ENCODE results near the gene GRIP2.
"Not testable (repeated sequence)": the region's sequence is repeated elsewhere in the genome, so short reads cannot be mapped to it uniquely, and the experiment has no call there.

The GRIP2 gene

GRCh38 chr3:14519406-14519805 is 20.7 kb downstream of the GRIP2 start:
- no peak for DNase-seq

- DNase-seq: no peak
Observed at GRCh38 chr3:14518893-14519292, 21.2 kb downstream of the GRIP2 start.

- no peak for DNase-seq
Observed at GRCh38 chr3:14518432-14518802, 21.7 kb downstream of the GRIP2 start.

DNA sequence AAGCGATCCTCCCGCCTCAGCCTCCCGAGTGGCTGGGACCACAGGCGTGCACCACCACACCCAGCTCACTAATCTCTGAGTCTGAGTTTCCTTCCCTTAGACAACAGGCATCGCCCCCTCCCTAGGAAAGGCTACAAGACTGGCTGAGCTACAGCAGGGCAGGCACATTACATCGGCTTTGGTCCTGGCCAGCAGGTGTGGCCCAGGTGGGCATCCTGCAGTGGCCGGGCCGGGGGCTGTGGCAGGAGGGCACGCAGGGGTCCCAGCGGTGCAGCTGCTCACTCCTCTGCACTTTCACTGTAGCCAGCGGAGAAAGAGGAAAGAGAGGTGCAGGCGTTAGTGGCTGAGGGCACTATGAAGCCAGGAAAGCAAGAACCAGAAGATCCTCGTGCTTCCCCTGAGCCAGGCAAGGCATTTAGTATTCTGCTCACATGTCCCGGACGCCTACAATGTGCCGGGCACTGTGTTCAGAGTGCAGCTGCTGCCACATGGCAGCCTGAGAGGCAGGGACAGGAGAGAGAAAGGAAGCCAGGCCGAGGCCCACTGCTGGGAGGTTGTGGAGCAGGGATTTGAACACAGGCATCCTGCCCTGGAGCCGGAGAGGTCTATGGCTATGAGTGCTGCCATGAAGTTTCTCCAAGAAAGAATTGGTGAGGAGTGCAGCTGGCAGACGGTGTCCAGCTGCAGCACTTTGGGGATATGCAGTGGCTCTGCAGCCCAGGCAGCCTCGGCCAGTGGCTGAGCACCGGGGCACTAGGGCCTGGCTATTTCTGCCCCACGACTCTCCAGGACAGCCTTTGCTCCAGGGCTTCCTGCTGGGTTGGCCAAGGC is 22.3 kb downstream of the GRIP2 start:
- DNase-seq: no peak

- DNase-seq: no peak
Observed at GRCh38 chr3:14516738-14517345, 23.3 kb downstream of the GRIP2 start.

DNA sequence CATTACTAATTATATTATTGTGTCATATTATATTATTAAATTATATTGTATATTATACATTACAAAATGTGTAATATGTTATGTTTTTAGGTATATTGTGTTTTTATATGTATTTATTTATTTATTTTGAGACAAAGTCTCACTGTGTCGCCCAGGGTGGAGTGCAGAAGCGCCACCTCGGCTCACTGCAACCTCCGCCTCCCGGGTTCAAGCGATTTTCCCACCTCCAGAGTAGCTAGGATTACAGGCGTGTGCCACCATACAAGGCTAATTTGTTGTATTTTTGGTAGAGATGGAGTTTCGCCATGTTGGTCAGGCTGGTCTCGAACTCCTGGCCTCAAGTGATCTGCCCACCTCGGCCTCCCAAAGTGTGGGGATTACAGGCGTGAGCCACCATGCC is 24.6 kb downstream of the GRIP2 start:
- DNase-seq: not testable (repeated sequence)

- no peak for DNase-seq
Observed at GRCh38 chr3:14514323-14514720, 25.8 kb downstream of the GRIP2 start.

- DNase-seq: no peak
Observed at GRCh38 chr3:14513566-14514322, 26.4 kb downstream of the GRIP2 start.

- DNase-seq: no peak
Observed at GRCh38 chr3:14512942-14513327, 27.2 kb downstream of the GRIP2 start.

DNA sequence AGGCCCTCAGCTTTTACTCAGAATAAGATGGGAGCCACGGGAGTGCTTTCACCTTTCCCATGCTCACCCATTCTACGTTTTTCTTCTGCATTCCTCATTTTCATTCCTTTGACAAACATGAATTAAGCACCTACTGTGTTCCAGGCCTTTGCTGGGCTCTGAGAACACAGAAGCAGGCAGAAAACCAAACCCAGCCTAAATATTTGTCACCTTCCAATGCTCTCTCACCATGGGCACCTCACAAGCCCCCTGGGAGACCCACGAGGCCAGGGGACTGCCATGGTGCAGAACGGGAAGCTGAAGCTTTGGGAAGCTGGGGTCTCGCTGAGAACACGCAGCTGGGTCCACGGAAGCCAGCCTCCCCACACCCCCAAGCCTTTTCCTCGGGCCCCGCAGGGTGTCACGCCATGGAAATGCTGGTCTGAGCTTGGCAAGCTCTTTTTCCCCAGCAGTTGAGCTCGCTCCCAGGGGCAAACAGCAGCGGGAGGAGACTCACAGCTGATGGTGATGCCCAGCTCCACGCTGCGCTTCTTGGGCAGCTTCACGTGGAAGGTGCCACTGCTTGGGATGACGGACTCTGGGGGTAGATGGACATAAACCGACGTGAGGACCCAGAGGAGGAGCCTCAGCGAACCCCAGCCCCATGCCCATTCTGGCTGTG is 27.7 kb downstream of the GRIP2 start:
- no peak for DNase-seq

GRCh38 chr3:14511623-14512280 is 28.4 kb downstream of the GRIP2 start:
- DNase-seq: no peak

DNA sequence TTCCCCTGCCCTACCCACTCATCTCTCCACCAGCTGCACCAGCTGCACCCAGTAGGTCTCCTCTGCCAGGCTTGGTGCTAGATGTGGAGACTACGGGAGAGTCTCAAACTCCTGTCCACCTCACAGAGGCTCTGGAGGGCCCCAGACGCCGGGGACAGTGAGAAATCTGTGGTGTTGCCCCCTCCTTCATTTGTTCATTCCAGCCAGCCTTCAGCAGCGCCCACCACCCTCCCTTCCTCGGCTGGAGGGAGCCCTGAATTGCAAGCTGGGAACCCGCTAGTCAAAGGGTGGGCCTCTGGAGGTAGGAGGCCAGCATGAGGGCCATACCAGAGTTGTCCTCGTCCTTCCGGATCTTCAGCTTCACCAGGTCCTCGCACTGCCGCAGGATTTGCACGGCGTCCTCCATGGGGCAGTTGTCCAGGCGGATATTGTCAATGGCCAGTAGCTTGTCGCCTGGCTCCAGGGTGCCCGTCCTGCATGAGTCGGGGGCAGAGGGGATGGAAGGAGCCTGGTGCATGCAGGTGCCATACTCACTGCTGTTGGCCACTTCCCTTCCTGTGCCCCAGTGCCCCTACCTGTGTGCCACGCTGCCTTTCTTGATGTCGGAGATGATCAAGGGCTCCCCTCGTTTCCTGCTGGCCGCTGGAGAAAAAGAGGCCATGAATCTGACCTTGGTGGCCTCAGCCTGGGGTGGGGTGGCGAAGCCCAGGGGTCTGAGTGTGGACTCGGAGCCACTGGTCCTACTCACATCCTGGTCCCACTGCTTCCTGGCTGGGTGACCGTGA is 29.1 kb downstream of the GRIP2 start:
- DNase-seq: no peak

DNA sequence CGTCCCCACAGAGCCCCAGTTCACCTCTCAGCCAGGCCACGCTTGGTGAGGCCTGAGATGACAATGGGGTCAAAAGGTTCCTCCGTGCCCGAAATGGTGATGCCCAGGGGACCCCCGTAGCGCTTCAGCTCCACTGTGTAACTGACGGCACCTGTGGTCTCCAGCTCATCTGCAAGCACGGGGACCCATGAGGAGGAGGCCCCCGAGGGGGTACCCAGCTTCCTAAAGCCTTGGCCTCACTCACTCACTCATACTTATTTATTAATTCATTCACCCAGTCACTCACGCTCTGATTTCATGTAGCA is 30.4 kb downstream of the GRIP2 start:
- DNase-seq: no peak

GRCh38 chr3:14508966-14509795 is 31.0 kb downstream of the GRIP2 start:
- DNase-seq: peak in 1 of 2 experiments; percentile 11

- DNase-seq: no peak
Observed at GRCh38 chr3:14508505-14508819, 31.7 kb downstream of the GRIP2 start.

GRCh38 chr3:14507757-14508504 is 32.2 kb downstream of the GRIP2 start:
- no peak for DNase-seq

DNA sequence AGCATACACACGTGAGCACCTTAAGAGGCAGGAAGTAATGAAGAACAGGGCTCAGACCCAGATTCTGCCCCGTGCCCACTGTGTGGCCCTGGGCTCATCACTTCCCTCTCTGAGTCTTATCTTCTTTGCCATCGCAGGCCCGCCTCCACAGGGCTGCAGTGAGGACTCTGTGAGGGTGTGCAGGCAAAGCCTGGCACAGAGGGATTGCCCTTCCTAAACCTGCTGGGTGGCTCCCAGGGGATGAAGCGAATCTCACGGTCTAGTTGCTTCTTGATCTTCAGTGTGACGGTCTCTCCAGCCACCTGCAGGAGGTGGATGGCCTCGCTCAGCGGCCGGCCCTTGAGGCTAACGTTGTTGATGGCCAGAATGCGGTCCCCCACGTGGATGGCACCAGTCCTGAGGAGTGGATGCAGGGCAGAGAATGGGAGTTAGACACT is 32.8 kb downstream of the GRIP2 start:
- no peak for DNase-seq

GRCh38 chr3:14506626-14507304 is 33.4 kb downstream of the GRIP2 start:
- DNase-seq: no peak

- DNase-seq: no peak
Observed at GRCh38 chr3:14505803-14506500, 34.2 kb downstream of the GRIP2 start.
